NOMO-1 treated with DMSO at 0.1 percent for 48 hours (cell line): ENCODE results near the gene ARL8B.
"Not testable (repeated sequence)": the region's sequence is repeated elsewhere in the genome, so short reads cannot be mapped to it uniquely, and the experiment has no call there.

Experiments
- DNase-seq: peaks from one replicate; lab custom pipeline; 2025; ENCODE audit not compliant: unreplicated experiment; lab: John Stamatoyannopoulos, UW

The ARL8B gene

DNA sequence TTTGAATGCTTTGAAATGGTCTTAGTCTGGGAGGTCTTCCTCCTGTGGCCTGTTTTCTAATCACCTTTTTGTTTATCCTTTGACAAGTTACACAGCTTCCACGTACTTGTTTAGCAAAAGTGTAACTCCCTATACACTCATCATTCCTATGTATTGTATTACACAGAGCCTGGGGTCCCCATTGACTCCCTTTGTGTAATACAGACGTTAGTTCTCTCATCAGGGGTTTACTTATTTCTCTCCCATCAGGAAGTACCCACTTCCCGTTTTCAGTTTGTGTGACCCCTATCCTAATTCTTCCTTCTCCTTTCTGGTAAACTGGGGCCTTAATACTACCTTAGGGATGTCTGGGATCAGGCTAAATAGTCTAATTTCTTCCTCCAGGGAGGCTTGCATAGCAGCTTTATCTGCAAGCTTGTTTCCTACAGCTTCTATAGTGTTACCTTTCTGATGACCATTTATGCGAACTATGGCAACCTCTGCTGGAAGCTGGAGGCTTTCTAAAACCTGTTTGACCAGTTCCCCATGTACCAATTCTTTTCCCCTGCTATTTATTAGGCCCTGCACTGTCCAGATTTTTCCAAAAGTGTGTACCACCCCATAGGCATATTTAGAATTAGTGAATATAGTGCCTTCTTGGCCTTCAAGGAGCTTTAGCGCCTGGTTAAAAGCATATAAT, 22.4 kb downstream of the ARL8B start:
- DNase-seq = peak; percentile 54

DNA sequence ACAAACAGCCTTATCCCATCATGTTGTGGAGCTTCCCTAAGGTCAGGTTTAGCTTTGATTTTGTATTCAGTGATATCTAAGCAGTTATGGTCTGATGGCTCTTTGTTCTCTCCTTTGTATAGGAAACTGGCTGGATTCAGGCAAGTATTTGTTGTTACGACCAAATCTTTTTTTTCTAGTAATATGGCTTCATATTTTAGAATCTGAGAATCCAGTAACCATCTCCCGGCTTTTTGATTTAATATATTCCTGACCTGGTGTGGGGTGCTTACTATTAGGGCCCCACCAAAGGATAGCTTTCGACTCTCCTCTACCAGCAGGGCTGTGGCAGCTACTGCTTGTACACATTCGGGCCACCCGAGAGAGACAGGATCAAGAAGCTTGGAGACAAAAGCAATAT, 23.0 kb downstream of the ARL8B start:
- no peak for DNase-seq

DNA sequence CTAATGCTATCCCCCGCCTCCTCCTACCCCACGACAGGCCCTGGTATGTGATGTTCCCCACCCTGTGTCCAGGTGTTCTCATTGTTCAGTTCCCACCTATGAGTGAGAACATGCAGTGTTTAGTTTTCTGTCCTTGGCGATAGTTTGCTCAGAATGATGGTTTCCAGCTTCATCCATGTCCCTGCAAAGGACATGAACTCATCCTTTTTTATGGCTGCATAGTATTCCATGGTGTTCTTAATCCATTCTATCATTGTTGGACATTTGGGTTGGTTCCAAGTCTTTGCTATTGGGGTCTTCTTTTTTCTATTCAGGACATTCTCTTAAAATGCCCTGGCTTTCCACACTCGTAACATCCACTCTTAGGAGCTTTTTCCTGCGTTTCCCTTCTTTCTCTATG, 25.1 kb downstream of the ARL8B start:
- DNase-seq = not testable (repeated sequence)

DNA sequence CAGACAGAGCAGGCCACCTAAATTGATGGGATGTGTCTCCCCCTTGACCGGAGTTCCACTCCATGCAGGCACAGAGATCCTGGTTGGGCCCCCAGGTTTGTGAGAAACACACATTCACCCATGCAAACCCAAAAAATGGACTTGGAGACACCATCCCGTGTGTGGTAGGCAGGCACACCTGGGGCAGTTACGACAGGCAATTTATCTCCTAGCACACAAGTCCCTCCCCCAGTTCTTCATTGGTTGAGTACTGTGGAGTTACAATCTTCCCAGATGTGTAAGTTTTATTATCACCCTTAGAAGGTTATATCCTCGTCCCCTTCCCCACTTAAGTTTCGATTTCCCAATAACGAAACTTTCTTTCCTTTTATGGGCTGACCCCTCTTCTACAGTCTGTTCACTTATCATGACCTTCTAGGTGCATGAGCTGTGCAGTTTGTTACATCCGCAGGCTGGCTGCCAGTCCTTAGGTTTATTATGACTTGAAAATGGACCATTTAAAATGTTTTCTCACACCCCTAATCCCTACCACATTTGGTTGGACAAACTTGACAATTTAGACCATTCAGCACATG, 27.3 kb downstream of the ARL8B start:
- peak; percentile 47 for DNase-seq

DNA sequence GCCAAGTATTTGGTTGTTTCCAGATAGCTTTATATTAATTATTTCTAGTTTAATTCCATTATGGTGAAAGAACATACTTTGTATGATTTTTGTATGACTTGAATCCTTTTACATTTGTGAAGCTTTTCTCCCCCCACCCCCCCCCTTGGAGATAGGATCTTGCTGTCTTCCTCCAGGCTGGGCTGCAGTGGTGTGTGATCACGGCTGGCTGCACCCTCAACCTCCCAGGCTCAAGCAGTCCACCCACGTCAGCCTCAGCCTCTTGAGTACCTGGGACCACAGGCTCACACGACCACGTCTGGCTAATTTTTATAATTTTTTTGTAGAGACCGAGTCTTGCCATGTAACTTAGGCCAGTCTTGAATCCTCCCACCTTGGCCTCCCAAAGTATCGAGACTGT, 29.5 kb downstream of the ARL8B start:
- DNase-seq = no peak

DNA sequence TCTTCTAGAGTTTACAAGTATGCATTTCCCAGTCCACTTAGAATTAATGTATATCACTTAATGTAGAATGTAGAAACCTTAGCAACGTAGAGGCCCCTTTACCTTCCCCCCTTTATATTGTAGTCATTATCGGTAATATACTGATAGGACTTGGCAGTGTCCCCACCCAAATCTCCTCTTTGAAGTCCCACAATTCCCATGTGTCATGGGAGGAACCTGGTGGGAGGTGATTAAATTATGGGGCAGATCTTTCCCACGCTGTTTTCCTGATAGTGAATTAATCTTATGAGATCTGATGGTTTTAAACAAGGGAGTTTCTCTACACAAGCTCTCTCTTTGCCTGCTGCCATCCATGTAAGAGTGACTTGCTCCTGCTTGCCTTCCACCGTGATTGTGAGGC, 31.0 kb downstream of the ARL8B start:
- no peak for DNase-seq

DNA sequence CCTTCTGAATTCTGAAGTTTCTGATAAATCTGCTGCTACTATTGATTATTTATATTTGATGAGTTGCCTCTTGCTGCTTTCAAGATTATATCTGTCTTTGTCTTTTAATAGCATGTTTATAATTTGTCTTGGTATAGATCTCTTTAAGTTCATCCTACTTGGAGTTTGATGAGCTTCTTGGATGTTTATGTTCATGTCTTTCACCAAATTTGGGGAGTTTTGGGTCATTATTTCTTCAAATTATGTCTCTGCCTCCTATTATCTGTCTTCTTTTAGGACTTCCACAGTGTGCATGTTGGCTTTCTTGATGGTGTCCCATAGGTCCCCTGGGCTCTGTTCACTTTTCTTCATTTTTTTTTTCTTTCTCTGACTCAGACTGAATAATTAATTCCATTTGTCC, 33.1 kb downstream of the ARL8B start:
- DNase-seq = no peak

DNA sequence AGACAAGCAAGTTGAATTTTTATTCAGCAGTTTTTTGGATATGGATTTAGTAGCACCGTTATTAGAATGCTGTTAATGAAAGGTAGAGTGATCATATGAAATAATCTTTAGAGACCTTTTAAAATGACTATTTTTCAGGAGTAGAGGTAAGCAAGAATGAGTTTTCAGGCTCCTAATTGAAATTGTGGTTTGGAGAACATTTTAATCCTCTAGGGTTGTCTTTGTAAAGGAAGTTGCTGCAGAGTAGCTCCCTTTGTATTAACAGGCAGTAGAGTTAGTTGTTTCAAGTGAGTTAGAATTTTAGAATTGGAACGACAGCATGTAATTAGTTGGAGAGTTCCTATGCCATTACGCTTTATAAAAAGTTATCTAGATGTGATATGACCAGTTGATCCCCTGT, 38.2 kb downstream of the ARL8B start:
- DNase-seq = no peak

DNA sequence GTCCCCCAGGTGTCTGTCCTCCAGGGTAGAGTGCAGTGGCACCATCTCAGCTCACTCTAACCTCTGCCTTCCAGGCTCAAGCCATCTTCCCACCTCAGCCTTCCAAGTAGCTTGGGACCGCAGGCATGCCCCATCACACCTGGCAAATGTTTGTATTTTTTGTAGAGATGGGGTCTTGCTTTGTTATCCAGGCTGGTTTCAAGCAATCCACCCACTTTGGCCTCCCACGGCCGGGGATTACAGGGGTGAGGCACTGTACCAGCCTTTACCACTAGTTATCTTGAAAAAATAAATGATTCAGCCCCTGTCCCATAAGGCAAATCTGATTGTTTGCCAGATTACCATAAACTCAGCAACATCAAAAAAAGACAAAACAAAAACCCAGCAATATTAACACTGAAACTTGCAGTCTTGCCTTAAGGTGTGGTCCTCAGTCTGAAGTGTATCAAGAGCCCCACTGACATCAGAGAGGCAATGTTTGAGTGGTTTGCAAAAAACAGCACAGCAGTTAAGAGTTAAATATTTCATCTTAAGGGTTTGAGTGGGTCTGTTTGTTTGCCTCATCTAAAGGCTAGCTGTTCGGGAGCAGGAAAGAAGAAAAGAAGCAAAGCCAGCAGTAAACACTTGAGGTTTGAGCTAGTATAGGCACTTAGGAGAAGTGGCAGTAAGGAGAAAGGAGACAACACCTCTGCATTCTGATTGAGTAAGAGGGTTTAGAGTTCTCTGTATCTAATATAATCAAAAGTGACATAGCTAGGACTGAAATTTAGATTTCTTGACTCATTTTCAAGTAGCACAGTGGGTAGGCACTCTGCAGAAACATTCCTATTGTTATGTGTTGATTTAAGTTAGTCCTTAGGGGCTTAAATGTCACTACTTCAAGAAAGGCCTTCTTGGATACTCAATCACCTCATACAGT, 39.1 kb downstream of the ARL8B start:
- DNase-seq = no peak

DNA sequence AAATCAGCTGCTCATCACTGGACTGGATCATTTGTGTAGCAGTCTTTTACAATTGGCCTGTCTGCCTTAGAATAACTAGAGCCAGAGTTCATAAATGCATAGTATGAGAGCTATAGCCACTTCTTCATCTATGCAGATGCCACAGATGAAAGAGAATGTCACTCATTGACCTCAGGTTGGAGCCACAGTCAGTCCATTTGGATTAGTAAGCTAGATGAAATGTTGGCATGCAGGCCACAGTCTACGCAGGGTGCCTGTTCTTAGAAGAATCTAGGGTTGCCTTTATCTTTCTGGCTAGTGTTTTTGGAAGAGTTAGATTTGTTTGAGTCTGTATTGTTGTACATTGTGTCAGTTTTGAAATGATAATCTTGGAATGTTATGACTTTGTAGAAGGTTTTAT, 40.0 kb downstream of the ARL8B start:
- no peak for DNase-seq

DNA sequence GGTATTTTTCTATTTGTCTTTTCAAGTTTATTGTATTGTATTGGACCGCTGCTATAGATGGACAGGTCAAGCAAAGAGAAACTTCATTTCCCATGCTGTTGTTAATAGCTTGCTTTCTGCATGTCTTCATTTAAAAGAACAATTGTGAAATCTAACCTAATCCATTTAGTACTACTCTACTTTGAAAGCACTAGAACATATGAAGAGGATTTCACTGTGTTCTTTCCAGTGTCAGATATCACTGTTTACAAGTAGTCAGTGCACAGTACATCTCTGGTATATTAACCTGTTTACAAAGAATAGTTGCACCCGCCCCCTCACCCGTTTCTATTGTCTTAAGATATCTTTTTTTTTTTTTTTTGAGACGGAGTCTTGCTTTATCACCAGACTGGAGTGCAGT, 43.6 kb downstream of the ARL8B start:
- no peak for DNase-seq

DNA sequence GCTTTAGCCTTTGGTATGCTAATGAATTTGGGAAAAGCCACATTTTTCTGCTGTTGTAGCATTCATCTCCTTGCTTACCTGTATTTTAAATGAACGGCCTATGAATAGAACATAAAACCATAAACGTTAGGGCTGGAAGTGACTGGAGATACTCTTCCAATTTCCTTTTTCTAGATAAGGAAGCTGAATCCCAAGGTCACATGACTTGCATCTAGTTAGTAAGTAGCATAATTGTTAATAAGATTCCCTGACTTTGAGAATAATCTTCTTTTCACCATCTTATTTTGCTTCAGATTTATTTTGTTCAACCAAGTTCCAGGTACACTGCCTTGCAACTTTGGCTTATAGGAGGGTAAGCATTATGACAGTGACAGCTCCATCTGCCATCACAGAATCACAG, 44.8 kb downstream of the ARL8B start:
- no peak for DNase-seq

DNA sequence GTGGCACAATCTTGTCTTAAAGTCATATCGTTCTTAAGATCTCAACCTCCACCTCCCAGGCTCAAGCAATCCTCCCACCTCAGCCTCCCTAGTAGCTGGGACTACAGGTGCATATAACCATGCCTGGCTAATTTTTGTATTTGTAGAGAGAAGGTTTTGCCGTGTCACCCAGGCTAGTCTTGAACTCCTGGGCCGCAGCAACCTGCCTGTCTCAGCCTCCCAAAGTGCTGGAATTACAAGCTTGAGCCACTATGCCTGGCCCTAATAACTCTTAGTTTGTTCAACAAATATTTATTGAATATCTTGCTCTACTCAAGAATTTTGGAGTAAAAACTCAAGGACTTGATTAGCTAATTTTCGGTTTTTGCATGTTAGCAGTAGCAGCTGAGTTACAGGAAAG, 46.0 kb downstream of the ARL8B start:
- DNase-seq = no peak

DNA sequence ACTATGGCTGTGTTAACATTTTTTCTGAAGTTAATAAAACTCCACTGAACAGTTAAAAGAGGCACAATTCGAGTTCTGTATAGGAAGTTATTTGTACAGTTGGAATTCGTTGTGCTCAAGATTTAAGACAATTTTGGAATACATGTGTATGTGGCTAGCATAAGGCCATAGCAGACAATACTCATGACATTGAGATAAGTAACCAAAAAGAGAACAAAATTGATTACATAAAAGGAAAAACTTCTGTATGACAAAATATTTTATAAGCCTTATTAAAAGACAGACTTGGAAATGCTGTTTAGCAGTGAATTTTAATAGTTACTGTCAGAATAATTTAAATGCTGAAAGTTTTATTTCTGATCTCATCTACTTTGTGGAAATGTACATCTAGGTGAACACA, 47.7 kb downstream of the ARL8B start:
- DNase-seq = no peak

DNA sequence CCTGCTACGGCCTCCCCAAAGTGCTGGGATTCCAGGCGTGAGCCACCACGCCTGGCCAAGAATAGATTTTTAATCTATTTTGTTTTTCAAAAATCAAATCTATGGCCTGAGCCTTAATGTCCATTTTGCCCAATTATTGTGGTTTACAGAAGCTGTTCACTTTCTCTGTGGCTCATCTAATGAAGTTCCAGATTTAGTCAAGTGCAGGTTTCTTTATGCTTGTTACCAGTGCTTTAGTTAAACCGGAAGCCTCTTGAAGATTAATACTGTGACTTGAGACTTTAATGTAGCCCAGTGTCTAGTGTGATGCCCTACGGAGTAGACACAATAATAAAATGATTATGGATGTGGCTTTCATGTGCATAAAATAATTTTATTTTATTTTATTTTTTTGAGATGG, 48.9 kb downstream of the ARL8B start:
- no peak for DNase-seq

DNA sequence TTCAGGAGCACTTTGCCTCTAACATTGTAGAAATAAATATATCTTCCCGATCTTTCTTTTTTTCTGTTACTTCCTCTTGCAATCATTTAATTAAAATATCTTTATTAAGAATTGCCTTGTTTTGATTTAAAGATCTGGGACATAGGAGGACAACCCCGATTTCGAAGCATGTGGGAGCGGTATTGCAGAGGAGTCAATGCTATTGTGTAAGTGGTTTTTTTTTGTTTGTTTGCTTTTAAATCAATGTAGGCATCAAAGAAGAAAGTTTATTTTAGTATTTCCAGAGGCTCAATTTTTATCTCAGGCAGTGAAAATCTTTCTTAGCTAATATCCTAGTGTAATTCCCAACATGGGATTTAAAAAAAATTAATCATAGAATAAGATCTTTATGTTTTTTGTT, 49.9 kb downstream of the ARL8B start:
- DNase-seq = no peak

DNA sequence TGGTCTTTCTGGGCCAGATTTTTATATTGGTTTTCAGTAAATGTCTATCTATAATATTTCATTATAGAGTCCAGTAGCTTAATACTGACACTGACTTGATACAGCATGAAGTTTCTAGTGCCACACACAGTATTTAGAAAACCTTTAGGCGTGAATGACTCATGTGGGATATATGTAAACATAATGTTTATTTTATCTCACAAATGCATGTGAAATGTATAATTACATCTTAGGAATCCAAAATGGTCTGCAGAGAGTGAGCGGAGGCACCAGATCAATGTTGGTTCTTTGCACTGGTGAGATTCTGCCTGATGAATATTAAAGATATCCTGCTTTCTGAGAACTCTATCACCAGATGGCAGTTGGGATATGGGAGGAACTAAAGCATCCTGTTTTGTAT, 56.9 kb downstream of the ARL8B start:
- not testable (repeated sequence) for DNase-seq

DNA sequence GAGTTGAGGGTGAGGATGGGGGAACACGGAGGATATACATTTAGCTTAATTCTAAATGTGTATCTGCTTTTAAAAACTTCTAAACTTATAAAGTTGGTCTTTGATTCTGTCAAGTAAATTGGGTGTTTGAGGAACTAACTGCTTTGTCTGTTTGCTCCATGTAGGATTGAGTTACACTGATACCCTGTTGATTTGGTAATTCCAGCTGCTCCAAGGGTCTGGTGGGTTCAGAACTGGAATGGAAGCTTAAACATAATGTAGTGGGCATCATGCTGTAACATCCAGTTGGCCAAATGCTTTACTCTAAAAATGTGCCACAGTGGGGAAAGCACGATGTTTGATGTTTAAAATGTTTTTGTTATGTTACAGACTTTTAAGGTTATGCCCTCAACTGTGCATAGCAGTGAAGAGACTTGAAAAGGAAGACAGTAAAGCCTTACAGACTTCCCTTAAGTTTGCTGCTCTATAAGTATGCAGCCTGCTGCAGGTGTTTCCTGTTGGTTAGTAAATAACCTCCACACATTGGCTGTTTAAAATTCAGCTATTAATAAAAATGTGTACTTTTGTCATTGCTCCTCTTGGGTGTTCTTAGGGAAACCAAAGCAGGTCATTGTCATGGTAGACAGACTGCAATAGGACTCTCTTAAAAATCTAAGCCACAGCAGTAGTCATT, 59.5 kb downstream of the ARL8B start:
- DNase-seq = no peak

DNA sequence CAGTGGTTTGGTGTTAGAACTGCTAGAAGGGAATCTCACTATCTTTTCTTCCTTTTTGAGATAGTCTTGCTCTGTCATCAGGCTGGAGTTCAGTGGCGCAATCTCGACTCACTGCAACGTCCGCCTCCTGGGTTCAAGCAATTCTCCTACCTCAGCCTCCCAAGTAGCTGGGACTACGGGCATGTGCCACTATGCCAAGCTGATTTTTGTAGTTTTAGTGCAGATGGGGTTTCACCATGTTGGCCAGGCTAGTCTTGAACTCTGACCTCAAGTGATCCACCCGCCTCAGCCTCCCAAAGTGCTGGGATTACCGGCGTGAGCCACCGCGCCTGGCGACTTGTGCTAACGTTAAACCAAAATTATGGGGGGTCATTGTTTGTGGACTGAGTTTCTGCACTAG, 61.6 kb downstream of the ARL8B start:
- not testable (repeated sequence) for DNase-seq

DNA sequence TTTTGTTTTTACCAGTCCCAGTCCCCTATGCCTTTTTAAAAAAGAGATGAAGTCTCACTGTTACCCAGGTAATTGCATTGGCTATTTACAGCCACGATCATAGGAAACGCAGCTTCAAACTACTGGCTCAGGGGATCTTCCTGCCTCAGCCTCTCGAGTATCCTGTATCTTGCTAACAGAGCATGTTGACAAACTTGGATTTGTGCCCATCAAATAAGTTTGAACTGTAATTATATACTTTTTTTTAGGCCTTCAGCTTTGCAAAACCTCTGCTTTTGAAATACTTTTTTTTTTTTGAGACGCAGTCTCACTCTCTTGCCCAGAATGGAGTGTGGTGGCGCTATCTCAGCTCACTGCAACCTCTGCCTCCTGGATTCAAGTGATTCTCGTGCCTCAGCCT, 62.4 kb downstream of the ARL8B start:
- DNase-seq = no peak

DNA sequence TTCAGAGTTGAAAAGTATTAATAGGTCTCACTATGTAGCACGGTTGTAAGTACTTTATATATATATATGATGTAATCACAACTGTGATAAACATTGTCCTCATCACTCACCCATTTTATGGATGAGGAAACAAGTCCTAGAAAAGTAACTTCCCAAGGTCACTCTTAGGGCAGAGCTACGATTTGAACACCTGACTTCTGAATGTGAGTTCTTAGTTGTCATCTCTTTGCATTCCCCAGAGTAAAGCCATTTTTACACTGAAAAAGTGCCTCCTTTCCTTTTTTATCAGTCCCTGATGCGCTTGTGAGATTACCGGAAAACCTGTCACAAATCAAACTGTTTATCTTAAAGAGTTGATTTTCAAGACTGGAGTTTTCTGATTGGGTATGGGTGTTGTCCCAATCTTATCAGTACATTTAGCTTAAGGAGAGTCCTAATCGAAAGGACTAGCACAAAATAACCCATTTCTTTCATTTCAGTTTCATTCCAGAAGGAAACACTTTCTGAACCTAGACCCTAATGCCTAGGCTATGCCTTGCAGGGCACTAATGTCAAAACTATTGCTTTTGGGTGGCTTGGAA, 63.1 kb downstream of the ARL8B start:
- DNase-seq = no peak
